HFFc6 (cell line): Measurements from ENCODE around the gene SLC66A1. TPM values are rescaled to one million over a fixed set of nuclear protein-coding genes. Genes with fewer than 3 reads are reported as not detected.

Experiments used
- DNase-seq: peaks from one replicate; pipeline ENCODE4 v3.0.0-alpha.2; 2018
- H3K27ac Mint-ChIP-seq: 2 replicates; pipeline ENCODE4 v1.8.0; 2020; ENCODE audit warnings: mild to moderate bottlenecking, mixed read lengths
- H3K27me3 Mint-ChIP-seq: 2 replicates; pipeline ENCODE4 v1.8.0; 2021; ENCODE audit warnings: mild to moderate bottlenecking, moderate library complexity, mixed read lengths; ENCODE audit not compliant: insufficient read depth
- H3K36me3 Mint-ChIP-seq: 2 replicates; pipeline ENCODE4 v1.8.0; 2021; ENCODE audit warnings: low read depth, mixed read lengths
- H3K4me1 Mint-ChIP-seq: 2 replicates; pipeline ENCODE4 v1.8.0; 2020; ENCODE audit warnings: low read depth, mixed read lengths
- H3K4me3 Mint-ChIP-seq: 2 replicates; pipeline ENCODE4 v1.8.0; 2020; ENCODE audit warnings: mild to moderate bottlenecking, moderate library complexity, mixed read lengths
- H3K9me3 Mint-ChIP-seq: 2 replicates; pipeline ENCODE4 v1.8.0; 2020; ENCODE audit warnings: mild to moderate bottlenecking, mixed read lengths
- CTCF ChIP-seq: fragments of 200-600 bp; sonication (generic); IDR thresholded peaks from 2 replicates; pipeline ENCODE4 v1.5.0; 2021; ENCODE audit warnings: antibody characterized with exemption, mild to moderate bottlenecking
- total RNA-seq, 6 experiments: library from RNA; stranded (reverse); fragmentation: NEBNext Ultra II Directional; extraction: Animal tissue kit (Norgen Biotek cat#: 25700); gene quantifications; 2 replicates in 1 of 6; 3 replicates in 5 of 6; pipeline ENCODE4 v1.2.3, GENCODE V29; 2021

The SLC66A1 gene
- total RNA-seq, 6 experiments from 2014 or later = 13.3 to 15.6 (median 14.2) TPM

GRCh38 chr1:19351873-19352272 lies 39.7 kb downstream of the SLC66A1 start:
- Mint-ChIP-seq H3K9me3 (no peaks in the 10 kb centered on the region), H3K4me1 (no peaks in the 10 kb centered on the region), H3K4me3 (no peak overlapping the region), H3K36me3 (peaks cover 12% of the 10 kb centered on the region), H3K27ac (no peak overlapping the region), H3K27me3 (peaks cover 4% of the 10 kb centered on the region)
- DNase-seq = no peak
- TF ChIP-seq CTCF = no peak

- Mint-ChIP-seq H3K4me3 (no peak overlapping the region), H3K9me3 (no peaks in the 10 kb centered on the region), H3K4me1 (no peaks in the 10 kb centered on the region), H3K36me3 (peaks cover 16% of the 10 kb centered on the region), H3K27ac (no peak overlapping the region), H3K27me3 (peaks cover 4% of the 10 kb centered on the region)
- no peak for TF ChIP-seq CTCF
- DNase-seq = no peak
Observed at GRCh38 chr1:19352839-19353238, 40.7 kb downstream of the SLC66A1 start.

GRCh38 chr1:19353596-19353995 lies 41.5 kb downstream of the SLC66A1 start:
- Mint-ChIP-seq H3K27me3 (peaks cover 4% of the 10 kb centered on the region), H3K9me3 (no peaks in the 10 kb centered on the region), H3K27ac (peak overlapping the region; percentile 21; the same call in 1 of the 2 replicates), H3K4me1 (no peaks in the 10 kb centered on the region), H3K4me3 (no peak overlapping the region), H3K36me3 (peaks cover 16% of the 10 kb centered on the region)
- no peak for TF ChIP-seq CTCF
- no peak for DNase-seq

- Mint-ChIP-seq H3K4me1 (no peaks in the 10 kb centered on the region), H3K9me3 (no peaks in the 10 kb centered on the region), H3K27ac (no peak overlapping the region), H3K27me3 (peaks cover 4% of the 10 kb centered on the region), H3K36me3 (peaks cover 16% of the 10 kb centered on the region), H3K4me3 (no peak overlapping the region)
- TF ChIP-seq CTCF = no peak
- DNase-seq = no peak
Observed at GRCh38 chr1:19354531-19354981, 42.4 kb downstream of the SLC66A1 start.

- peaks cover 2% of the 10 kb centered on the region for H3K27me3 Mint-ChIP-seq
- H3K9me3 Mint-ChIP-seq = no peaks in the 10 kb centered on the region
- H3K4me3 Mint-ChIP-seq = no peak overlapping the region
- no peak overlapping the region for H3K27ac Mint-ChIP-seq
- DNase-seq = no peak
- TF ChIP-seq CTCF = no peak
- H3K4me1 Mint-ChIP-seq = peaks cover 6% of the 10 kb centered on the region
- peaks cover 16% of the 10 kb centered on the region; the same call in 1 of the 2 replicates for H3K36me3 Mint-ChIP-seq
Observed at GRCh38 chr1:19356266-19356665, 44.1 kb downstream of the SLC66A1 start.
